GM18499 (cell line): ENCODE results near the gene ZNF611.
"Not testable (repeated sequence)": the region's sequence is repeated elsewhere in the genome, so short reads cannot be mapped to it uniquely, and the experiment has no call there.

Experiments used
- ATAC-seq: cut with Tn5 transposase; IDR thresholded peaks from one replicate; pipeline ENCODE4 v1.9.1; 2021; ENCODE audit warnings: moderate number of reproducible peaks; ENCODE audit not compliant: insufficient read depth, unreplicated experiment

Gene ZNF611

DNA sequence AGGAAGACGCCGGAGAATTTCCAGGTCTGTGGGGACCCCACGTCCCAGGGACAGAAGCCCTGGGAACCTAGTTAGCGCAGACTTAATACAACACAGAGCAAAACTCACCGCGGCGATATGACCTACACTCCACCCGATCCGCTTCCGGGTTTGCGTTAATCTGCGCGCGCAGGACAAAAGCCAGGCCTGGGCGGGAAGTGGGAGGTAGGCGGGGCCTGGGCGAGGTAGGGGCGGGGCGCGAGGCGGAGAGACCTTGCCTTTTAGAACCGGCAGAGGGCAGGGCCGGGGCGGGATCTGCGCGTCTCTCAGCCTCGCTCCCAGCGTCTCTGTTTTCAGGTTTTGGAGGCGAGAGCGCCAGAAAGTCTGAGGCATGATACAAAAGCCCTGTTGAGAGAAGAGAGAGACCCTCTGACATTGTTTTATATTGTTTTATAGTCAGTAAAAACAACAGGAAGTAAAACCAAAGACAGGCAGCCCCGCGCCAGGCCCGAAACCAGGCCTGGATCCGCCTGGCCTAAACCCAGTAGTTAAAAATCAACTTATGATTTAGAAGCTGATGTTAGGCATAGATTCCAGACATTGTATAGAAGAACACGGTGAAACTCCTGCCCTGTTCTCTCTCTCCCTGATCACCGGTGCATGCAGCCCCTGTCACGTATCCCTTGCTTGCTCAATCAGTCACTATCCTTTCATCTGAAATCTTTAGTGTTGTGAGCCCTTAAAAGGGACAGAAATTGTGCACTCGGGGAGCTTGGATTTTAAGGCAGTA is at the start of gene ZNF611:
ZNF611 (minus strand) TSS at position 152 of the 769 bp plus-strand sequence. CDS start 19,150 bp downstream, outside the sequence.
- ATAC-seq: no peak

- not testable (repeated sequence) for ATAC-seq
Observed at GRCh38 chr19:52782864-52783263, 48.0 kb upstream of the ZNF611 start.

- ATAC-seq: no peak
Observed at GRCh38 chr19:52778811-52779210, 44.0 kb upstream of the ZNF611 start.

GRCh38 chr19:52756447-52756846 is 21.6 kb upstream of the ZNF611 start:
- not testable (repeated sequence) for ATAC-seq

- no peak for ATAC-seq
Observed at GRCh38 chr19:52749780-52750179, 14.9 kb upstream of the ZNF611 start.

DNA sequence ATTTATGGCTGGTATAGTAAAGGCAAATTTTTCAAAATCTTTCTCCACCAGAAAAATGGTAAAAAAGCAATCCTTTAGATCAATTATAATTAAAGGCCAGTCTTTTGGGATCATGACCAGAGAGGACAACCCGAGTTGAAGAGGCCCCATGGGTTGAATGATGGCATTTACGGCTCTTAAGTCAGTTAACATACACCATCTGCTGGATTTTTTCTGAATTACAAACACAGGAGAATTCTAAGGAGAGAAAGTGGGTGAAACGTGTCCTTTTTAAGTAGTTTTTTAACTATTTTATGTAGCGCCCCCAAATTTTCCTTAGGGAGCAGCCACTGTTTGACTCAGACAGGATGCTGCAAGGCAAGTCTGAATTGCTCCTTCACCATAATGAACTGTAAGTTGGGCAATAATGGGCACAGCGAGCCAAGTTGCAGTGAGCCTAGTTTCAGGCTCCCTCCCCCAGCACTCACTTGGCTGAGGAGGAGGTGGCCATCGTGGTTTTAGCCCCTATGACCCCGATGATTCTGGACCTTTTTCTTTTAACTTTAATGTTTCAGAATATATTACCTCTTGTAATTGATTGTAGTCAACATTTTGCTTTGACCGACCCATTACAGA is 13.6 kb upstream of the ZNF611 start:
- ATAC-seq: no peak

- ATAC-seq: not testable (repeated sequence)
Observed at GRCh38 chr19:52745919-52746318, 11.1 kb upstream of the ZNF611 start.

DNA sequence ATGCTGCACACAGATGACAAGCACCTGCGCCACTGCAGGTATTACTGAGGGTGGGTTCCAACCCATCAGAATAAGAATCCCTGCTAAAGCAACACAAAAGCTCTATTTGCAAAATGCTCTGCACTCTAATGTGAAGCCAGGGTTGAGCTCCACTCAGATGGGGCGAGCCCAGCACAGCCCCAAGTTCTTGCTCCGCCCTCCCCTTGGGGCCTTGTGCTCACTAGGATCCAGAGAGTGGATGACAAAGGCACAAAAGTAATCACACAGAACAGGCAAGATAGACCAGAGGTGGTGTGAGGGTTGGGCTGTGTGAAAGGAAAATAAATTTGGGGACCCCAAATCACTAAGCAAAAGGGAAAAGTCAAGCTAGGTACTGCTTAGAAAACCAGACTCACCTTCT is 8.2 kb upstream of the ZNF611 start:
- ATAC-seq: no peak

DNA sequence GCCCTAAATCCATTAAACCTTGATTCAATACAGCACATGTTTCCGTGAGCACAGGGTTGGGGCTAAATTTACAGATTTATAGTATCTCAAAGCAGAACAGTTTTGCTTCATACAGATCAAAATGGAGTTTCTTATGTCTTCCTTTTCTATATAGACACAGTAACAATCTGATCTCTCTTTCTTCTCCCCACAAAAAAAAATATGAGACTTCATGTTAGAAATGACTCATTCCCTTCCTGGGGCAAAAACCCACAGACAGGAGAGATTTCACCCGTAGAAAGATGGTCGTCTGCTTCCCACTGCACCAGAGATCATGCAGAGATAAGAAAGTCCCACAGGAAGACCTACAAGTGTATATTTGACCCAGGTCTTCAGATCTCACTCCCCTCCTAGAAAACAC is 7.7 kb upstream of the ZNF611 start:
- ATAC-seq: no peak

DNA sequence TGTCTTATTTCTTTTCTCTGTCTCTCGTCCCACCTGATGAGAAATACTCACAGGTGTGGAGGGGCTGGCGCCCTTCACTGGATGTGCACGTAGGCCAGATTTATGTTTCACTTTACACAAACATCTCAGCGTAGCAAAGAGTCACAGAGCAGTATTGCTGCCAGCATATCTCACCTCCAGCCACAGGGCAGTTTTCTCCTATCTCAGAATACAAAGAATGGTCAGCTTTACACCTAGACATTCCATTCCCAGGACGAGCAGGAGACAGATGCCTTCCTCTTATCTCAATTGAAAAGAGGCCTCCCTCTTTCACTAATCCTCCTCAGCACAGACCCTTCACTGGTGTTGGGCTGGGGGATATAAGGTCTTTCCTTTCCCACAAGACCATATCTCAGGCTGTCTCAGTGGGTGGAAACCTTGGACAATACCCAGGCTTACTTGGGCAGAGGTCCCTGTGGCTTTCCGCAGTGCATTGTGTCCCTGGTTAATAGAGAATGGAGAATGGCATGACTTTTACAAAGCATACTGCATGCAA is 7.2 kb upstream of the ZNF611 start:
- no peak for ATAC-seq

GRCh38 chr19:52741371-52741770 is 6.5 kb upstream of the ZNF611 start:
- ATAC-seq: not testable (repeated sequence)

DNA sequence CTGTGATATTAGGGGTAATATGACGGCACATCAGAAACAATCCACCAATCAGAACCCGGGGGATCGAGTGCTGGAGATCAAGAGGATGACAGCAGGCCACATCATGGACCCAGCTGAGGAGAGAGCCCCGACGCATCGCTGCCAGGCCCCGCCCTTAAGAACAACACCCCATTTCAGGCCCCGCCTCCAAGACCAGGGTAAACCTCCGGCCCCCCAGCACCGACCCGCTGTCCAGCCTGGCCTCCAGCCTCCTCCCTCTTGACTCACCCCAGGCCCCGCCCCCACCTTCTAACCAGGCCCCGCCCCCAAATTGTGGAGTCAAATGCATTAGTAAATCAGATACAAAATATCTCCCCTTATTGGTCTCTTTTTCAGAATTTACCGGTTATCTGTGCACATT is 4.7 kb upstream of the ZNF611 start:
- ATAC-seq: no peak

- no peak for ATAC-seq
Observed at GRCh38 chr19:52735734-52736133, 890 bp upstream of the ZNF611 start.

- ATAC-seq: no peak
Observed at GRCh38 chr19:52734331-52734892, 432 bp downstream of the ZNF611 start.

DNA sequence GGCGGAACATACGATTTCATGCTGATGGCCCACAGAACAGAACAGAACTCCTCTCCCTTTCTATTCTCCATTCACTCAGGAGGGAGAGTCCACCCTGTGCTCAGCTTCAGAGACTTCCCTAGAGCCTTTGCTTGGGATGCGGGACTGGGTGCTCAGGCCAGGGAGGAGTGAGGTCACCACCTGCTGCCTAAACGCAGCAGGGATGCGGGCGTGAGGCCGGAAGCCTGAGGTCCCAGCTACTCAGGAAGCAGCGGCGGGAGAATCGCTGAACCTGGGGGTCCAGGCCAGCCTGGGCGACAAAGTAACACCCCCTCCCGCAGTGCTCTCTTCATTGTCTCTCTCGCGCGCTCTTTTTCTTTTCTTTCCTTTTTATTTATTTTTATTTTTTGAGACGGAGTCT is 8.8 kb downstream of the ZNF611 start:
- not testable (repeated sequence) for ATAC-seq

DNA sequence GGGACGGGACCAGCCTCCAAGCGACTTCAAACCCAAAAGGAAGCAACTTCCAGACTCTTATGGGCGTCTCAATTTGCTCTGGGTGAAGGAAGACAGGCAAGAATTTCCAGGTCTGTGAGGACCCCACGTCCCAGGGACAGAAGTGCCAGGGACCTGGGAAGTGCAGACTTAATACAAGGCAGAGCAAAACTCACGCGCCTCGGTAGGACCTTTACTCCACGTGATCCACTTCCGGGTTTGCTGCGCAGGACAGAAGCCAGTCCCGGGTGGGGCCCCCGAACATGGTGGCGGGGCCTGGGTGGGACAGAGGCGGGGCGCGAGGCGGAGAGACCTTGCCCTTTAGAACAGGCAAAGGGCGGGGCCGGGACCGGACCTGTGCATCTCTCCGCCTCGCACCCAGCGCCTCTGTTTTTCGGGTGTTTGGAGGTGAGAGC is 9.3 kb downstream of the ZNF611 start:
- ATAC-seq: no peak

DNA sequence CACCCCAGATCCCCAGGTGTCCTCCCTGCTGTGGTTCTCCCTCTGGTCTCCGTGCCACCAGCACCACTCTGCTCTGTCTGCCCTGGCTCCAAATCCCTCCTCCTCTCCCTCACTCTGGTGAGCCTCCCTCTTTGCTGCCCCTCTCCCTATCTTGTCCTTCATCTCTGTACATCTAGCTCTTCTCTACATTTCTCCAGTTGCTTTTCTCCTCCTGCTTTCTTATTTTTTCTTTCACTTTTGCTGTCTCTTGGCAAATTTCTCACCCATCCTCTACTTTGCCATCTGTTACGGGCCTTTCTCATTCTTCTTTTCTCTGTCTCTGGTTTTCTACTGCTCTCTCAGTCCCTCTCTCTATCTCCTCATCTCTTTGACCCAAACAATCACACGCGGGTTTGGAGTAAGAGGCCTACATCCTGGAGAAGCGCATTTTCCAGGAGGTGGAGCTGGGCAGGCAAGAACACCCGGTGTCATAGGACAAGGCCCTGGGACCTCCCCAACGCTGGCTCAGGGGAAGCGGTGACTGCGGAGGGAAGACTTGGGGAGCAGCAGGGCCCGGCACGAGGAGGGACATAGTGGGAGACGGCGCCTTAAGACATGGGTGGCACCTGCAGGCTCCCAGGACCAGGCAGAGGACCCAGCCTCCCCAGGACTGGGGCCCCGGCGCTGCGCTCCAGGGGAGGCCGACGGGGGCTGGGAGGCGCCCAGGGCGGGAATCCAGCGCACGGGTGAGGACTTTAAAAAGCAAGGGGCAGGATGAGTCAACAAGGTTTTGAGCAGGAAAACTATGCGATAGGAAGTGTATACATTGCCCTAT is 9.9 kb downstream of the ZNF611 start:
- no peak for ATAC-seq

- not testable (repeated sequence) for ATAC-seq
Observed at GRCh38 chr19:52723907-52724598, 10.8 kb downstream of the ZNF611 start.

DNA sequence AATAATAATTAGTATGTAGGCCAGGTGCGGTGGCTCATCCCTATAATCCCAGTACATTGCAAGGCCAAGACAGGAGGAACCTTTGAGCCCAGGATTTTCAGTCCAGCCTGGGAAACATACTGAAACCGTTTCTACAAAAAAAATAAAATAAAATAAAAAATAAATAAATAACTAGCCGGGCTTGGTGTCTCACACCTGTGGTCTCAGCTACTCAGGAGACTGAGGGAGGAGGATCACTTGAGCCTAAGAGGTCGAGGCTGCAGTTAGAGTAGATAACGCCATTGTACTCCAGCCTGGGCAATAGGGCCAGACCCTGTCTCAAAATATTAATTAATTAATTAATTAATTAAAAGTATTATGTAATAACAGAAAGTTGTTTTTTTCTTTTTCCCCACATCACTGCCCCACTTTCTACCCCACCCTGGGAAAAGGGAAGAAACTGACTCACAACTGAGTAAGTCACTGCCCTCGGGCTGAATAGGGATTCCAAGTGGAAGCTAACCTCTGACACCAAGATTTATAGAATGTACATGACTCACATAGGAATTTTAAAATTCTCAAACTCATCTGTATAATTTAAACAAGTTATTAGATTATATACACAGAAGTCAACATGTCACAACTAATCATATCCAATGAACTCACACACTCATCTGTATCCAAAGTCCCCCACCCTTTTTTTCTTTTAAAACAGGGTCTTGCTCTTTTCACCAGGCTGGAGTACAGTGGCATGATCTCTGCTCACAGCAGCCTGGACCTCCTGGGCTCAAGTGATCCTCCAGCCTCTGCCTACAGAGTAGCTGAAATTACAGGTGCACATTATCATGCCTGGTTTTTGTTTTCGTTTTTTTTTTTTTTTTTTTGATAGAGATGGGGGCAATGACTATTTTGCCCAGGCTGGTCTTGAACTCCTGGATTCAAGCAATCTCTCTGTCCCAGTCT is 12.5 kb downstream of the ZNF611 start:
- ATAC-seq: no peak
